Embryonic facial prominence (tissue), 1 donor: ENCODE data around the gene TSEN15.
"Not testable (repeated sequence)": the region's sequence is repeated elsewhere in the genome, so short reads cannot be mapped to it uniquely, and the experiment has no call there.

ENCODE experiments used
- DNase-seq: peaks from one replicate; pipeline ENCODE4 v3.0.0-alpha.2; 2016; ENCODE audit errors: extremely low spot score

The TSEN15 gene

DNA sequence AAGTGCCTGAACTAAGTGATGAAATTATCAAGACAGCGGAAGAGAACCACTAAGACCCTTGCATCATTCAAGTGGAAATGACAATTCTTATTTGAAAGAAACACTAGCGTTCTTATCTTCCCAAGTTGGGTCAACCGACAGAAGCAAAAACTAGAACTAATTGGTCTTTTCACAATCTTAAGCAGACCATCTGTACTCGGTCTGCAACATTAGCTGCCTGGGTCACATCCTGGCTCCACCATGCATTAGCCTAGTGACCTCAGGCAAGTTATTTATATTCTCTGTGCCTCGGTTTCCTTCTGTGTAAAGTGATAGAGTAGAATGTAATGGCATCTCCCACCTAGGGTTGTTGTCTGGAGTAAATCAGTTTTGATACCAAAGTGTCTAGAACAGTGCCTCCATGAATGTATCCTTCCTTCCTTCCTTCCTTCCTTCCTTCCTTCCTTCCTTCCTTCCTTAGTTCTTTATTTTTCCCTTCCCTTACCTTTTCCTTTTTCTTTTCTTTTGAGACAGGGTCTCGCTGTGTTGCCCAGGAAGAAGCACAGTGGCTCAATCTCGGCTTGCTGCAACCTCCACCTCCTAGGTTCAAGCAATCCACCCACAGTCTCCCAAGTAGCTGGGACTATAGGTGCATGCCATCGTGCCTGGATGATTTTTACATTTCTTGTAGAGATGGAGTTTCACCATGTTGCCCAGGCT lies 20.0 kb upstream of the TSEN15 start:
- DNase-seq, result no peak

DNA sequence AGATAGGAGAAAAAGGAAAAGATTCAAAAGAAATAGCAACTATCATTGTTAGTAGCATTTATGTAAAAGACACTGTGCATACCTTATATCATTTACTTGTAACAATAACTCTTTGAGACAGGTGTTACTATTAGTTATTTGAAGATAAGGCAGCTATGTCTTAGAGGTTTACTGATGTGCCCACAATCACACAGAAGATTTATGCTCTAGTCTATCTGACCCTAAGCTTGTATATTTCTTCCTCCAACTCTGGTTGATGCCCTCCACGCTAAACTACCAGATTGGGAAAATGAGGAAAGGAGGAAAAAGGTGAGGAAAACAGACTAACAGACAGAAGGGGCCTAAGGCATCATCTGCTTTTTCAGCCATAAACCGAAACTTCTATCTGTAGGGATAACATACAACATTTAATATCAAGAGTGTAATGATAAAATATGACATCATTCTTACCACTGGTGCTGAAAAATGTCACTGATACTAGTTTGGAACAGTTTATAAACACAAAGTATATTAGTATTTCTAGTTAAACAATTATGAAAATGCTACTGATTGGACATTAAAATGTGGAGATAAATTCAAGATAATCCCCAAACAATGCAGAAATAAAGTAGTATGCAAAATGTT lies 19.1 kb upstream of the TSEN15 start:
- no peak for DNase-seq

DNA sequence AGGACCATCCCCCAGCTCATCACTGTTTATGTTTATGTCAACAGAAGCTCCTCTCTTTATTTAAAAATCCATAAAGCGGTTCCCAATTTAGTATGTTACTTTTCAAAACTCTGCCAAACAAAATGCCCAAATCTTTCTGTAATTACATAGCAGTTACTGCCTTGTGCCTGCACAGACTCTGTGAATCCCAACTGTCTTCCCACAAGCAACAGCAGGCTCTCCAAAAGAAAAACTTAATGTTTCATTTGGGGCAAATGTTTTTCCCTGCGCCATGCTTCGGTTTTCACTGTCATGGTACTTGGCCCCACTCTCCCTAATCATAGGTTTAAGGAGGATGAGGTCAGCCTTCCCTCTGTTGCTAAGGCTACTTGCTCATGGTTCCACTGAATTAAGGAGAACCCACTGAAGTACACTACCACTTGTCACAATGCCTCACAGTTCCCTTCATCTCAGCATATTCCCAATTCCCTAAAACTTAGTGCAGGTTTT lies 18.6 kb upstream of the TSEN15 start:
- no peak for DNase-seq

DNA sequence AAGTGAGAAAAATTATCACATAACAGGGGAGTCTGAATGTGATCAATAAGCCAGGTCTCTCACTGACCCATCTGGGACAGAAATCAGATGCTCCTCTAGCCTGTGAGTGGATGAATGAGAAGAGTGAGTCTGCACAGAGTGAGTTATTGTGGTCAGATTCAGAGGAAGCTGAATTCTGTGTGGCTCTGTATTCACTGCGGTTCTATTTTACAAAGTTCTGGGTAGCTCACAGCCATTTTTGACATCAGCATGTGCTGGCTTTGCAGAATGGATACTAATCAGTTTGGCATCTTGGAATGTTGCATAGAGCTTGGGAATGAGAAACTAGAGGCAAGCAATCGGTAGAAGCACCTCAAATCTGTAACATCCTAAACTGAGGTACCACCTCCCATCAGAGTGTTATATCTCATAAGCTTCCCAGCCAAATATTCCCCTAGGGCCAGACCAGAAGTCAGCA lies 17.8 kb upstream of the TSEN15 start:
- no peak for DNase-seq

GRCh38 chr1:184034761-184035379 lies 16.7 kb upstream of the TSEN15 start:
- no peak for DNase-seq

GRCh38 chr1:184035719-184036516 lies 15.6 kb upstream of the TSEN15 start:
- no peak for DNase-seq

DNA sequence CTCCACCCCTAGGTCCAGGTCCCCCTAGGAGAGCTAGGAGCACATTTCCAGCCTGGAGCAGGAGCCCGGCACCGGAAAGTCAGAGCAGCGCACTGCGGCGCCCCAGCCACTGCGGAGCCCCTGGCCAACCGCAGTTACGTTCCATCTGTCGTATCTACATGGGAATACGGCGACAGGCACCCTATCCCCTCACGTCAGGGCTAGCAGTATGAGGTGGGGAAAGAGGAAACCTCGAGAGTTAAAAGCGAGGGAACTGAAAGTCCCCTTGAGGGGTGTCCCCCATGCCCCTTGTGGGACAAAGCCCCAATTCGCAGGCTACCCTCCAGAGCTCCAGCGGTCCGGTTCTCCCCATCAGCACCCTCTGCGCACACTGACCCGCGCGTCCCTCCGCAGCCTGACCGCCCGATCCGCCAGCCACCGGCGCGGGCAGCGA lies 15.0 kb upstream of the TSEN15 start:
- DNase-seq, result no peak

DNA sequence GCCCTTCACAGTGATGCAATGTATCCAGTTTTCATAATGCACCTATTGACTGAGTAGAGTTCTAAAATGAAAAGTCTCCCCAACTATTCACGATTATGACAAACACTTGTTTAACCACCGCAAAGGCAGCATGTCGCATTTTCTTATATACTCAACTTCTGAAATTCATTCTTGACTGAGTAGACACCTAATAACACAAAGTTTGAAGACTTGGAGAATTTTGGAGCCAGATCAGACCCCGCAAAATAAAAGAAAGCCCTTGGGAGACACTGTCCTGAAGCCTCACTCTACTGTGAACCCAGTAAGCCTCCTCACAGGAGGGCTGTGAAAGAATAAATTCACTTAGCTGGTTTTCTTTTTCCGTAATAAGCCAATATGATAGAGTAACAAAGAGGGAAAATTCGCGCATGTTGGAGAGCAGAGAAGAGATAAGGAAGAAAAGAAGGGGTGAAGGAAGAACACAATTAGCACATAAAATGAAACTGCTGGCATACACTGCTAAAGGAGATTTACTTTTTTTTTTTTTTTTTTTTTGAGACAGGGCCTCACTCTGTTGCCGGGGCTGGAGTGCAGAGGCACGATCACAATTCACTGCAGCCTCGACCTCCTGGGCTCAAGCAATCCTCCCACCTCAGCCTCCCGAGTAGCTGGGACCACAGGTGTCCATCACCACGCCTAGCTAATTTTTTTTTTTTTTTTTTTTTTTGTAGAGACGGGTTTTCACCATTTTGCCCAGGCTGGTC lies 13.5 kb upstream of the TSEN15 start:
- no peak for DNase-seq

DNA sequence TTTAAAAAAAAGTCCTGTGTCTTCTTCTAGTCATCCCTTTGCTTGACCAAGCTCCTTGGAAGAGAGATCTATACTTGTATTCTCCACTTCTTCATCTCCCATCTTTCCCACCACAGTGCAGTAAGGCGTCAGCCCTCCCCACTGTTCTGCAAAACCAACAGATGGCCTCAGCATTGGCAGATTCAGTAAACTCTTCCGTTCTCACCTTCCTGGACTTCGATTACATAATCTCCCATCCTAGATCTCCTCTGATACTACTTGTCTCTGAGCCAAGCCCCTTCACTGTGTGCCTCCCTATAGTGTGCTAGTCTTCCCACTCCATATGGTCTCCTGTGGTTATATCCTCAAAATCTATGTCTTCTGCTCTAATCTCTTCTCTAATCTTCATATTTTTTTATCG lies 12.4 kb upstream of the TSEN15 start:
- DNase-seq, result no peak

GRCh38 chr1:184041731-184042130 lies 9.8 kb upstream of the TSEN15 start:
- DNase-seq, result no peak

DNA sequence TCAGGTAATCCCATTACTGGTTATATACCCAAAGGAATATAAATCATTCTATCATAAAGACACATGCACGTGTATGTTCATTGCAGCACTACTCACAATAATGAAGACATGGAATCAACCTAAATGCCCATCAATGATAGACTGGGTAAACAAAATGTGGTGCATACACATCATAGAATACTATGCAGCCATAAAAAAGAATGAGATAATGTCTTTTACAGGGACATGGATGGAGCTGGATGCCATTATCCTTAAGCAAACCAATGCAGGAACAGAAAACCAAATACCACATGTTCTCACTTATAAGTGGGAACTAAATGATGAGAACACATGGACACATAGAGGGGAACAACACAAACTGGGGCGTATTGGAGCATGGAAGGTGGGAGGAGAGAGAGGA lies 8.2 kb upstream of the TSEN15 start:
- DNase-seq, result not testable (repeated sequence)

DNA sequence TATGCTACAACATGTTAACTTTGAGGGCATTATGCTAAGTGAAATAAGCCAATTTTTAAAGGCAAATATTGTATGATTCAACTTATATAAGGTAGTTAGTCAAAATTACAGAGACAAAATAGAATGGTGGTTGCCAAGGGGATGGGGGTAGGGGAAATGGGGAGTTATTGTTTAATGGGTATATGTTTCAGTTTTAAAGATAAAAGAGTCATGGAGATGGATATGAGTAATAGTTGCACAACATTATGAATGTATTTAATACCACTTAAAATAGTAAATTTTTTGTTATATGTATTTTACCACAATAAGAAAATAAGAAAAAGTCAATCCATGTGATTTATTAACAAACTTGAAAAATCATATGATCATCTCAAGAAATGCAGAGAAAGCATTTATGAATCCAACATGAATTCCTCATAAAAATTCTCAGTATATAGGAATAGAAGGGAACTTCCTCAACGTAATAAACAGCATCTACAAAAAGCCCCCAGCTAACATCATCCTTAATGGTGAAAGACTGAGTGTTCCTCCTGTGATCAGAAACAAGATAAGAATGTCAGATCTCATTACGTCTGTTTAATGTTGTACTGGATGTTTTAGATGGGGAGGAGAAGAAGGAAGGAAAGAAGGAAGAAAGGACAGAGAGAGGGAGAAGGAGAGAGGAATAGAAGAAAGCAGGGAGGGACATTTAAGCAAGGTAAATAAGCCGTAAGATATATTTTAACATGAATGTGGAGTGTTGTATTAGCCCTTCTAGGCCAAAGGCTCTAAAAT lies 6.7 kb upstream of the TSEN15 start:
- no peak for DNase-seq

- DNase-seq, result not testable (repeated sequence)
Observed at GRCh38 chr1:184047541-184047940, 4.0 kb upstream of the TSEN15 start.

GRCh38 chr1:184048561-184049240 lies 2.8 kb upstream of the TSEN15 start:
- no peak for DNase-seq

DNA sequence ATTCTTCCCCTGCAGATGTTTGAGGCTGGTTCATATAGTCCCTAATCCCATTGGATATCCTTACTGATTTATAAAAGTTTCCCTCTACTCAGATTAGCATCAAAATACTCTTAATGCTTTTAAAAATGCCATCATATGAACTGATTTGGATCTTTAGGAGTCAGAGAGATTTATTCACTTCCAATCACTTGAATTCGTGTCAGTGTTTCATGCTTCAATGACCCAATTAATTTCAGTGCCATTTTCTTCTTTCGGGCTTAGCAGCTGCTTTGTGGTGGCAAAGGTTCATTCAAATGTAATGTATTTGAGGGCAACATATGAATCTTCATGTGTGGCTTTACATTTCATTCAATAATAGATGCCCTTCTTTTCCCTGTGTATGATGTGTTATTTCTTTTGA lies 2.2 kb upstream of the TSEN15 start:
- no peak for DNase-seq

GRCh38 chr1:184049836-184050468 lies 1.6 kb upstream of the TSEN15 start:
- DNase-seq, result no peak

- no peak for DNase-seq
Observed at GRCh38 chr1:184050636-184051035, 894 bp upstream of the TSEN15 start.

- DNase-seq, result no peak
Observed at GRCh38 chr1:184051138-184051484, 419 bp upstream of the TSEN15 start.

DNA sequence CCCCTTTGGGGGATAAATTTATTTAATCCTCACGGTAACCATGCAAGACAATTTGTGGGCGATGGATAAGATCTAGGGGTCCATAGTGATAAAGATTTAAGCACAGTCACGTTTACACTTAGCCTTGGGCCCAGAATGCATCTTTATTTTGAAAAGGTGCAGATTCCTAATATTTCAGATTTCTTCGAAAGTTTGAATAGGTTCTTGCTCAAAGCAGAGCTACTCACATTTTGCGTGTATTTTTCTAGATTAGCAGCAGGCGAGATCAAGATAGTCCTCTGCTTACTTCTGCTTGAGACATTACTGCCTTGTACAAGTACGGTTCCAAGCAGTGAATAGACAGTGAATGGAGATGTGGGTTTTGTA lies 647 bp downstream of the TSEN15 start:
- DNase-seq, result no peak

DNA sequence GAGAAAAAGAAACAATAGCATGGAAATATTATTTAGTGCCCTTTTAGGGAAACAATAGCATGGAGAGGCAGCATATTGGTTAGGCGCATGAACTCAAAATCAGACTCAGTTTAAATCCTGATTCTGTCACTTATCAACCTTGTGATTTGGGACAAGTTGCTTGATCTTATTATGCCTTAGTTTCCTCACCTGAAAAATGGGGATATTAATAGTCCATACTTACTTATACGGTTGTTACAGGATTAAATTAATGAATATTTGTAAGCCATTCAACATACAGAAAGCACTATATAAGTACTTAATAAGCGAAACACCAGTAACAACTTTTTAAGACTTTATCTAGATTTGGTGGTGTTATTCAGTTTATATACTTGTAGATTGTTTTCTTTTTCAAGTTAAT lies 1.2 kb downstream of the TSEN15 start:
- no peak for DNase-seq
